Right cardiac atrium (tissue), 5 donors: ENCODE measurements around the gene GPHN. TPM values are rescaled to one million over a fixed set of nuclear protein-coding genes. Genes with fewer than 3 reads are reported as not detected.

Source experiments
- ATAC-seq, 2 donors: fragments of 200-7000 bp; cut with Tn5 transposase; one replicate each; pipeline versions ENCODE4 v1.8.0 to v1.9.1; 2020; ENCODE audit warnings: moderate library complexity in 2 of 2, mild to moderate bottlenecking in 1 of 2
- DNase-seq, 3 donors: peaks; one replicate each; pipeline ENCODE4 v3.0.0-alpha.2; 2020
- H3K27ac ChIP-seq: one replicate; pipeline ENCODE4 v1.5.1; 2013; ENCODE audit warnings: mild to moderate bottlenecking, low read length, control low read depth, moderate library complexity
- H3K27me3 ChIP-seq: one replicate; pipeline ENCODE4 v1.6.1; 2013; ENCODE audit not compliant: control insufficient read depth, insufficient read depth
- H3K4me1 ChIP-seq: one replicate; pipeline ENCODE4 v1.6.1; 2013; ENCODE audit warnings: low read length; ENCODE audit not compliant: control insufficient read depth, insufficient read depth
- H3K4me3 ChIP-seq: one replicate; pipeline ENCODE4 v1.5.1; 2013; ENCODE audit warnings: low read length, control low read depth
- H3K9me3 ChIP-seq: one replicate; pipeline ENCODE4 v1.6.1; 2013; ENCODE audit warnings: low read length; ENCODE audit not compliant: control insufficient read depth
- WGBS: extraction: QIAGEN DNeasy Blood & Tissue Kit; methylation state at CpG from one replicate; pipeline ENCODE4 v1.1.7; 2013; 5-methylcytosine and 5-hydroxymethylcytosine counted together
- intact Hi-C, 4 donors: fragments of 100-400 bp; cut with DNase I; formaldehyde crosslinking; loops; one replicate each; pipeline versions ENCODE4 v1.11.0 to v1.14.0; 2022 to 2023
- polyA plus RNA-seq: library from polyadenylated mRNA; stranded (reverse); fragments of 200-250 nt; gene quantifications from one replicate; pipeline ENCODE4 v1.2.3, GENCODE V29; 2013
- total RNA-seq, 4 donors: library from RNA; stranded (reverse); fragmentation: NEBNext Ultra II Directional; extraction: Animal tissue kit (Norgen Biotek cat#: 25700); gene quantifications; one replicate each; pipeline ENCODE4 v1.2.1, GENCODE V29; 2021
- donor health status: healthy with polysubstance abuse.
- donor health status: DM: no; HTN: yes; CAD: no.
- donor health status: DM: no; HTN: no; CAD: no.
- donor health status: DM: no; HTN: yes; CAD: no; lungs with severe emphysema.
- donor health status: DM: yes; HTN: yes; CAD: no.

Gene GPHN
- total and polyA plus RNA-seq, 5 donors: 16.0 to 25.4 (median 23.0) TPM

DNA sequence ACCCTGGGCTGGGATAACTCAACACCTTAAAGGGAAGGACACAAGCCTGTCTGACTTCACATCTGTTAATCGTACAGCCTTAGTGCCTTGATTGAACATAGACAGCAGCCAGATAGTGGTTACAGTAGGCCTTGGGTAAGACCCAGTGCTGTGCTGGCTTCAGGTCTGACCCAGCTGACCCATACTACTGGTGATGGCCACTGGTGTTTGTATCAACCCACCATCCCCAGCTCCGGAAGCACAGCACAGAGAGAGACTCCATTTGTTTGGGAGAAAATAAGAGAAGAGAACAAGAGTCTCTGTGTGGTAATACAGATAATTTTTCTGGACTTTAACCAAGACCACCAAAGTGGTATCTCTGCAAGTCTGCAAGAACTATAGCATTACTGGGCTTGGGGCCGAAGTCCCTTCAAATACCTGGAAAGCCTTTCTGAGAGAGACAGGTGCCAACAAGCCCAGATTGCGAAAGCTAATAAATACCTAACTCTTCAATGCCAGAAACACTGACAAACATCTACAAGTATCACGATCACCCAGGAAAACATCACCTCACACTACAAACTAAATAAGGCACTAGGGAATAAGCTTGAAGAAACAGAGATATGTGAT, 351.2 kb downstream of the GPHN start:
- ATAC-seq (no peak), DNase-seq (no peak)
- Histone ChIP-seq H3K27me3 (no peaks in the 10 kb centered on the region), H3K4me3 (no peak overlapping the region), H3K9me3 (no peaks in the 10 kb centered on the region), H3K4me1 (no peaks in the 10 kb centered on the region), H3K27ac (no peak overlapping the region)
- intact Hi-C loops: no loop called here
- WGBS: 94% methylated on average over 5 of the region's 5 CpGs

- DNase-seq (no peak), ATAC-seq (no peak)
- H3K4me1 ChIP-seq: no peaks in the 10 kb centered on the region
- no peak overlapping the region for H3K27ac ChIP-seq
- intact Hi-C loops: no loop called here
- no peak overlapping the region for H3K4me3 ChIP-seq
- no peaks in the 10 kb centered on the region for H3K9me3 ChIP-seq
- H3K27me3 ChIP-seq: no peaks in the 10 kb centered on the region
Observed at GRCh38 chr14:66881596-66881995, 373.6 kb downstream of the GPHN start.

DNA sequence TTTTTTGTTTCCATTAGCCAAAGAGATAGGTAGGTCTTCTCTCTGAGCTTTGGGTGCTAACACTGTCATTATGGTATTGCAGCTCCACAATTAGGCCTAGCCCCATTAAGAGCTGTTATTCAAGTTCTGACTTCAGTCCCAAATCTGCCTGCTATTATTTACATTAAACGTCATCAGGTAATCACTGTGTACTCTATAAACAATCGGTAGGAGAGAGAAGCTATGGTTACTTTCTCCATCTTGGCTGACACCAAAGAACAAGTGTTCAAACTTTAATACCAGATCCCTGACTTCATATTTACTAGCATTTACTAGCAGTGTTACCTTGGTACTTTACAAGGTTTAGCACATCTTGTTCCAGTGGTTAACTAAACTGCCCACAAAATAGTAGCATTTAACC, 376.2 kb downstream of the GPHN start:
- H3K4me1 ChIP-seq: no peaks in the 10 kb centered on the region
- intact Hi-C loops: no loop called here
- DNase-seq (no peak), ATAC-seq (no peak)
- H3K27ac ChIP-seq: no peak overlapping the region
- no peaks in the 10 kb centered on the region for H3K27me3 ChIP-seq
- H3K9me3 ChIP-seq: no peaks in the 10 kb centered on the region
- 89% methylated on average over 2 of the region's 2 CpGs for WGBS
- H3K4me3 ChIP-seq: no peak overlapping the region

DNA sequence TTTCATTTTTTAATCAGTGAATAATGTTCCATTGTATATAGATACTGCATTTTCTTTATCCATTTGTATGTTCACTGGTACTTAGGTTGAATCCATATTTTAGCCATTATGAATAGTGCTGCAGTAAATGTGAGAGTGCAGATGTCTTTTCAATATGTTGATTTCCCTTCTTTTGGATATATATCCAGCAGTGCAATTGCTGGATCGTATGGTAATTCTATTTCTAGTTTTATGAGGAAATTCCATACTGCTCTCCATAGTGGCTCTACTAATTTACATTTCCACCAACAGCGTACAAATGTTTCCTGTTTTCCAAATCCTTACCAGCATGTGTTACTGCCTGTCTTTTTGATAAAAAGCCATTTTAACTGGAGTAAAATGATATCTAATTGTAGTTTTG, 392.8 kb downstream of the GPHN start:
- WGBS: 84% methylated on average over 2 of the region's 2 CpGs
- DNase-seq (no peak), ATAC-seq (no peak)
- no peaks in the 10 kb centered on the region for H3K4me1 ChIP-seq
- intact Hi-C loops: no loop called here
- no peaks in the 10 kb centered on the region for H3K27me3 ChIP-seq
- no peak overlapping the region for H3K4me3 ChIP-seq
- H3K27ac ChIP-seq: no peak overlapping the region
- no peaks in the 10 kb centered on the region for H3K9me3 ChIP-seq

GRCh38 chr14:66910311-66910840, 402.4 kb downstream of the GPHN start:
- Histone ChIP-seq H3K4me1 (no peaks in the 10 kb centered on the region), H3K27me3 (no peaks in the 10 kb centered on the region), H3K27ac (no peak overlapping the region), H3K4me3 (no peak overlapping the region), H3K9me3 (no peaks in the 10 kb centered on the region)
- ATAC-seq (no peak), DNase-seq (no peak)
- 90% methylated on average over 1 of the region's 1 CpG for WGBS
- intact Hi-C loops: no loop called here

- H3K9me3 ChIP-seq: no peaks in the 10 kb centered on the region
- ATAC-seq (no peak), DNase-seq (no peak)
- no peaks in the 10 kb centered on the region for H3K27me3 ChIP-seq
- H3K27ac ChIP-seq: no peak overlapping the region
- 100% methylated on average over 1 of the region's 1 CpG for WGBS
- no peaks in the 10 kb centered on the region for H3K4me1 ChIP-seq
- no peak overlapping the region for H3K4me3 ChIP-seq
- intact Hi-C loops: no loop called here
Observed at GRCh38 chr14:66916421-66916820, 408.5 kb downstream of the GPHN start.

DNA sequence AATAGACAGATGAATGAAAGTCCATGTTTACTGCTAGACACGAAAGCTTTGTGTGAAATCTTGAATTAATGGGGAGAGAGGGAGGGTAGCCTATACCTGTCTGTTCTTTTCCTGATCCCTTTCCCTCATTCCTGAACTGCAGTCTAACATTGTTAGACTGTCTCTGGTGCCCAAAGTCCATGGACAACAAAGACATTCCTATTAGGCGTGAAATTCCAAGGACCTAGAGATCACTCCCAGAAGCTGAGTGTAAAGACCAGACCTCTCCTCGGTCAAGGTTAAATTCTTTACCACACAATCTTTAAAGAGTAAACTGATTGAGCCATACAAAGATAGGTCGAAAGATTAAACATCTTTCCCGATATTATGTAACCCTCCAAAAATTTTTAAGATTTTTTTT, 410.6 kb downstream of the GPHN start:
- WGBS: 84% methylated on average over 5 of the region's 5 CpGs
- H3K4me3 ChIP-seq: no peak overlapping the region
- H3K9me3 ChIP-seq: no peaks in the 10 kb centered on the region
- ATAC-seq (no peak), DNase-seq (no peak)
- no peak overlapping the region for H3K27ac ChIP-seq
- H3K4me1 ChIP-seq: no peaks in the 10 kb centered on the region
- intact Hi-C loops: no loop called here
- H3K27me3 ChIP-seq: no peaks in the 10 kb centered on the region

DNA sequence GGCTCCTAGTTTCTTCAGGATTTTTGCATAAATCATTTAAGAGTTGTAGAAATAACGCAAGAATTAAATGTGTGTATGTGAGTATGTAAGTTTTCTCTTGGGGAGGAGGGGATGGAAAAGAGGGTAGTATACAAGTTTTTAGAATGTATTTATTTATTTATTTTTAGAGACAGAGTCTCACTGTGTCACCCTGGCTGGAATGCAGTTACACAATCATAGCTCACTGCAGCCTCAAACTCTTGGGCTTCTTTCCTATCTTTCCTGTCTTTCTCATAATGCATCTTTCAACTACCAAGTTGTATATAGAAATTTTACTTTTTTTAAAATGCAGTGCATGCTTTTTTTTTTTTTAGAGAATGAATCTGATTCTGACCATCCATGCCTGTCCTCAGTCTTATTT, 412.2 kb downstream of the GPHN start:
- WGBS: 98% methylated on average over 1 of the region's 1 CpG
- no peak for DNase-seq
- no peak for ATAC-seq
- no peaks in the 10 kb centered on the region for H3K27me3 ChIP-seq
- H3K4me1 ChIP-seq: no peaks in the 10 kb centered on the region
- no peak overlapping the region for H3K4me3 ChIP-seq
- intact Hi-C loops: no loop called here
- H3K9me3 ChIP-seq: no peaks in the 10 kb centered on the region
- no peak overlapping the region for H3K27ac ChIP-seq

DNA sequence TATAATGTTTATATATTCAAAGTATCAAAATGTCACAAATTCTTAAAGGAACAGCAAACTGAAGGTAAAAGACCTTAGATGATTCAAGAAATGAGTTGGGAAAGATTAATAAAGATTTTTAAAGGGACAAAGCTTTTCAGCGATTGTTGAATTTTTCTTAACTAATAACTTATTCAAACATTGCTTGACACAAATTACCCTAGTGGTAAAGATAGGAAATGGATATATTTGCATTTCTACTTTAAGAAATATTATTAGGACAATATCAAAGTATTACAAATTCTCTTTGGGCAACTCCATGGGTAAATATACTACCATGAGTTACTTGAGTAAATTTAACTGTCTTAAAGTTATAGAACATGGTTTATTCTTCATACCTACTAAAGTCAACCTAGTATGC, 415.3 kb downstream of the GPHN start:
- intact Hi-C loops: no loop called here
- 96% methylated on average over 1 of the region's 1 CpG for WGBS
- DNase-seq: no peak

DNA sequence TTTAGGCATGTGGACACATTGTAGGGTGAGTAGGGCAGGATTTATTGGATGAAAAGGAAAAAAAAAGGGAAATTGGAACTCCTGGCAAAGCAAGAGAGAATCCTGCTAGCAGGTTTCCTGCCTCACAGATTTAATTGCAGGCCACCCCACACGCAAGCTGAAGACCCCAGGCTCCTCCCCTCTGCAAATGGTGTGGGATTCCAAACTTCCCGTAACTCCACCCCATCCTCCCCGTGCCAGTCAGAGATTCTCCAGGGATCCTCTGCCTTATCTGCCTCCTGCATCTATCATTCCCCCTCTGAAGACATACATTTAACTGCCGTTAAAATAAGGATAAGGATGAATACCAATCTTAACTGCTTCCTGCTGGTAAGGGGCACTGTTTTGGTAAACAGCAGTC, 431.5 kb downstream of the GPHN start:
- ATAC-seq: no peak
- H3K4me1 ChIP-seq: no peaks in the 10 kb centered on the region
- H3K27ac ChIP-seq: no peak overlapping the region
- H3K4me3 ChIP-seq: no peak overlapping the region
- 77% methylated on average over 4 of the region's 4 CpGs for WGBS
- intact Hi-C loops: no loop called here
- H3K27me3 ChIP-seq: no peaks in the 10 kb centered on the region
- DNase-seq: no peak
- no peaks in the 10 kb centered on the region for H3K9me3 ChIP-seq

More for the DNA sequence above, 415.3 kb downstream of the GPHN start:
- Histone ChIP-seq H3K27me3 (no peaks in the 10 kb centered on the region), H3K4me3 (no peak overlapping the region), H3K4me1 (no peaks in the 10 kb centered on the region), H3K27ac (no peak overlapping the region), H3K9me3 (no peaks in the 10 kb centered on the region)
- ATAC-seq: no peak

DNA sequence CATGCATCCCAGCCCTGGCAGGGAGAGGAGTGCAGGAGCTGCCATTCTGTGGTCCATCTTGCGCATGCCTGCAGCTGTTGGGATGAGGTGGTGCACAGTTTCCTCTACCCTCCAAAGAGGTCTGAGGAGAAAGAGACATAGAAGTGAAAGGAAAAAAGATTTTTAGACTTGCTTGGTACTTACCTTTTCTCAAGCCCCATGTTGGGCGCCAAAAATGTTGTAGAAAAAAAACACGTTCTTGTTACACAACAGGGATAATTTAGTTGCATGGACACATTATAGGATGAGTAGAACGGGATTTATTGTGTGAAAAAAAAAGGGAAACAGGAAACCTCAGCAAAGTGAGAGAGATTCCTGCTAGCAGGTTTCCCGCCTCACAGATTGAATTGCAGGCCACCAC, 436.9 kb downstream of the GPHN start:
- ATAC-seq (no peak), DNase-seq (no peak)
- 93% methylated on average over 5 of the region's 5 CpGs for WGBS
- no peaks in the 10 kb centered on the region for H3K27me3 ChIP-seq
- intact Hi-C loops: no loop called here
- H3K9me3 ChIP-seq: peaks cover 8% of the 10 kb centered on the region
- H3K27ac ChIP-seq: no peak overlapping the region
- H3K4me3 ChIP-seq: no peak overlapping the region
- no peaks in the 10 kb centered on the region for H3K4me1 ChIP-seq

DNA sequence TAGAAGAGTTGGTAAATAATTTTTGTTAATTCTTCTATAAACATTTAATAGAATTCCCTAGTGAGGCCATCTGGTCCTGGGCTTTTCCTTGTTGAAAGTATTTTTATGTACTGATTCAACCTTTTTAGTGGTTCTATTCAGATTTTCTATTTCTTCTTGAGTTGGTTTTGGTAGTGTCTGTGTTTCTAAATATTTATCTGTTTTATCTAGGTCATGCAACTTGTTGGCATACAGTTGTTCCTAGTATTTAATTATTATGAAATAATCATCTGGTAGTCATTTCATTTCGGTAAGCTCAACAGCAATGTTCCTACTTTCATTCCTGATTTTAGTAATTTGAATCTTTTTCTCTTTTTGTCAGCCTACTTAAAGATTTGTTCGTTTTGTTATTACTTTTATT, 447.2 kb downstream of the GPHN start:
- Histone ChIP-seq H3K4me1 (no peaks in the 10 kb centered on the region), H3K4me3 (no peak overlapping the region), H3K9me3 (no peaks in the 10 kb centered on the region), H3K27me3 (no peaks in the 10 kb centered on the region), H3K27ac (no peak overlapping the region)
- 89% methylated on average over 2 of the region's 2 CpGs for whole genome bisulfite sequencing
- intact Hi-C loops: no loop called here
- DNase-seq: no peak
- no peak for ATAC-seq
